H1 (cell line): ENCODE measurements around the gene TRMT13. TPM values are rescaled to one million over a fixed set of nuclear protein-coding genes. Genes with fewer than 3 reads are reported as not detected.

Experiments
- CTCF ChIA-PET: fragments of 300-600 bp; sonication (Branson Sonifier 250); formaldehyde crosslinking; loops from one replicate; lab custom pipeline; 2021; ENCODE audit not compliant: partially characterized antibody; lab: Charles Lee
- POLR2A ChIA-PET: fragments of 300-600 bp; sonication (Branson Sonifier 250); formaldehyde crosslinking; loops from one replicate; lab custom pipeline; 2021; ENCODE audit warnings: inconsistent platforms; ENCODE audit not compliant: partially characterized antibody; lab: Charles Lee
- DNase-seq, 2 experiments: peaks; one replicate each; pipeline versions ENCODE4 v3.0.0 to v3.0.0-alpha.2; 2010 to 2022; ENCODE audit warnings: low spot score in 2 of 2, low read depth in 1 of 2, mixed read lengths in 1 of 2
- FAIRE-seq: peaks from 2 replicates; lab custom pipeline; 2011; peaks lifted over from hg19 to GRCh38; lab: Jason Lieb, UNC
- H2AFZ ChIP-seq: 2 replicates; pipeline ENCODE4 v1.8.1; 2012; ENCODE audit warnings: low read length, inconsistent platforms
- H2AK5ac ChIP-seq: 2 replicates; pipeline ENCODE4 v1.6.1; 2013; ENCODE audit warnings: low read depth, low read length
- H2BK120ac ChIP-seq: replicated peaks from 2 replicates; pipeline ENCODE3; 2013; ENCODE audit warnings: low read depth, low read length, inconsistent platforms
- H2BK12ac ChIP-seq: 2 replicates; pipeline ENCODE4 v1.6.1; 2013; ENCODE audit warnings: low read depth, low read length
- H2BK15ac ChIP-seq: 2 replicates; pipeline ENCODE4 v1.6.1; 2013; ENCODE audit warnings: low read length
- H2BK20ac ChIP-seq: 2 replicates; pipeline ENCODE4 v1.6.1; 2013; ENCODE audit warnings: low read length
- H2BK5ac ChIP-seq: 2 replicates; pipeline ENCODE4 v1.6.1; 2013; ENCODE audit warnings: low read depth, low read length
- H3K14ac ChIP-seq: 2 replicates; pipeline ENCODE4 v1.6.1; 2013; ENCODE audit warnings: inconsistent platforms; ENCODE audit not compliant: insufficient read length
- H3K18ac ChIP-seq: 2 replicates; pipeline ENCODE4 v1.6.1; 2013; ENCODE audit warnings: low read length; ENCODE audit errors: extremely low read depth
- H3K23ac ChIP-seq: 2 replicates; pipeline ENCODE4 v1.6.1; 2013; ENCODE audit warnings: inconsistent platforms; ENCODE audit not compliant: insufficient read length
- H3K23me2 ChIP-seq: 2 replicates; pipeline ENCODE4 v1.6.1; 2013; ENCODE audit warnings: low read depth, low read length
- H3K27ac ChIP-seq: 2 replicates; pipeline ENCODE4 v1.6.1; 2011; ENCODE audit warnings: low read depth, low read length, inconsistent platforms
- H3K27me3 ChIP-seq, 4 experiments: replicated peaks in 1 of 4; 1 replicate in 1 of 4; 2 replicates in 3 of 4; pipeline versions ENCODE4 v1.6.1 to v1.8.1; 2011 to 2013; ENCODE audit warnings: low read length in 3 of 4, mild to moderate bottlenecking in 3 of 4, inconsistent platforms in 2 of 4, mixed read lengths in 2 of 4, moderate library complexity in 1 of 4; ENCODE audit not compliant: control insufficient read depth in 3 of 4, insufficient read depth in 3 of 4; ENCODE audit errors: extremely low read depth in 1 of 4
- H3K36me3 ChIP-seq, 4 experiments: 2 replicates each; pipeline versions ENCODE4 v1.6.1 to v1.8.1; 2011 to 2013; ENCODE audit warnings: mild to moderate bottlenecking in 4 of 4, low read length in 3 of 4, moderate library complexity in 2 of 4, control low read depth in 1 of 4, inconsistent platforms in 1 of 4; ENCODE audit not compliant: insufficient read depth in 4 of 4, control insufficient read depth in 2 of 4
- H3K4ac ChIP-seq: replicated peaks from 2 replicates; pipeline ENCODE3; 2013; ENCODE audit warnings: low read length, low read depth, mixed read lengths, inconsistent platforms; ENCODE audit not compliant: insufficient read length
- H3K4me1 ChIP-seq, 4 experiments: replicated peaks in 1 of 4; 1 replicate in 1 of 4; 2 replicates in 3 of 4; pipeline versions ENCODE4 v1.6.1 to v1.8.1; 2011 to 2013; ENCODE audit warnings: low read length in 3 of 4, inconsistent platforms in 2 of 4, mixed read lengths in 1 of 4; ENCODE audit not compliant: insufficient read depth in 4 of 4, control insufficient read depth in 3 of 4
- H3K4me2 ChIP-seq, 2 experiments: 2 replicates each; pipeline versions ENCODE4 v1.6.1 to v1.8.1; 2011 to 2013; ENCODE audit warnings: low read depth in 2 of 2, low read length in 2 of 2, control low read depth in 1 of 2, inconsistent platforms in 1 of 2, mild to moderate bottlenecking in 1 of 2; ENCODE audit not compliant: insufficient read depth in 1 of 2
- H3K4me3 ChIP-seq, 4 experiments: fragments of 200-600, 300-600 bp in 1 of 4; sonication (generic), shearing (Covaris generic), sonication (Bioruptor Twin) in 1 of 4; 2 replicates each; pipeline versions ENCODE4 v1.5.1 to v1.8.1; 2011 to 2016; ENCODE audit warnings: low read length in 4 of 4, low read depth in 3 of 4, control low read depth in 2 of 4, inconsistent platforms in 2 of 4, mild to moderate bottlenecking in 2 of 4, mixed read lengths in 1 of 4, moderate library complexity in 1 of 4; ENCODE audit not compliant: insufficient read depth in 2 of 4; ENCODE audit errors: extremely low read depth in 1 of 4
- H3K56ac ChIP-seq: replicated peaks from 2 replicates; pipeline ENCODE3; 2013; ENCODE audit warnings: low read depth, mild to moderate bottlenecking, mixed read lengths, low read length, inconsistent platforms; ENCODE audit not compliant: insufficient read length
- H3K79me1 ChIP-seq: 2 replicates; pipeline ENCODE4 v1.6.1; 2013; ENCODE audit warnings: low read depth, low read length, control low read depth
- H3K79me2 ChIP-seq, 2 experiments: 2 replicates each; pipeline versions ENCODE4 v1.6.1 to v1.8.1; 2012 to 2013; ENCODE audit warnings: low read length in 2 of 2, mild to moderate bottlenecking in 2 of 2, inconsistent platforms in 1 of 2; ENCODE audit not compliant: insufficient read depth in 2 of 2, control insufficient read depth in 1 of 2
- H3K9ac ChIP-seq, 4 experiments: replicated peaks in 1 of 4; 1 replicate in 1 of 4; 2 replicates in 3 of 4; pipeline versions ENCODE4 v1.6.1 to v1.8.1; 2011 to 2013; ENCODE audit warnings: low read depth in 3 of 4, low read length in 3 of 4, control low read depth in 2 of 4, mild to moderate bottlenecking in 2 of 4, moderate library complexity in 2 of 4, inconsistent platforms in 1 of 4; ENCODE audit errors: extremely low read depth in 1 of 4
- H3K9me3 ChIP-seq, 2 experiments: 2 replicates each; pipeline versions ENCODE4 v1.6.1 to v1.8.1; 2012 to 2013; ENCODE audit warnings: mild to moderate bottlenecking in 2 of 2, moderate library complexity in 2 of 2, control low read depth in 1 of 2, inconsistent platforms in 1 of 2, low read depth in 1 of 2, low read length in 1 of 2, mixed read lengths in 1 of 2; ENCODE audit not compliant: insufficient read depth in 2 of 2
- H4K20me1 ChIP-seq, 2 experiments: replicated peaks in 1 of 2; 2 replicates each; pipeline versions ENCODE3 to v1.8.1; 2011 to 2013; ENCODE audit warnings: inconsistent platforms in 2 of 2, low read length in 2 of 2, mild to moderate bottlenecking in 1 of 2; ENCODE audit not compliant: insufficient read depth in 2 of 2, control insufficient read depth in 1 of 2
- H4K5ac ChIP-seq: 2 replicates; pipeline ENCODE4 v1.6.1; 2013; ENCODE audit warnings: low read length, low read depth, mixed read lengths, inconsistent platforms; ENCODE audit not compliant: insufficient read length
- H4K8ac ChIP-seq: 2 replicates; pipeline ENCODE4 v1.8.0; 2013; ENCODE audit warnings: mild to moderate bottlenecking, moderate library complexity, low read length, inconsistent platforms; ENCODE audit not compliant: insufficient read depth; ENCODE audit errors: extremely low read depth
- H4K91ac ChIP-seq: replicated peaks from 2 replicates; pipeline ENCODE3; 2013; ENCODE audit warnings: low read length, mixed read lengths, inconsistent platforms; ENCODE audit not compliant: insufficient read length
- BACH1 ChIP-seq: IDR thresholded peaks from 2 replicates; pipeline ENCODE4 v1.6.1; 2012; ENCODE audit warnings: low read length, improper control_type of control experiment
- BCL11A ChIP-seq, 2 experiments: IDR thresholded peaks; one replicate each; pipeline ENCODE4 v1.6.1; 2011; ENCODE audit warnings: low read depth in 2 of 2, low read length in 2 of 2, mild to moderate bottlenecking in 2 of 2
- CBX8 ChIP-seq: fragments of 300-800, 300-1000 bp; sonication (generic); IDR thresholded peaks from 2 replicates; pipeline ENCODE4 v1.7.1; 2016; ENCODE audit warnings: low read depth, low read length, borderline replicate concordance
- CHD2 ChIP-seq: IDR thresholded peaks from 2 replicates; pipeline ENCODE4 v1.6.1; 2012; ENCODE audit warnings: low read length, improper control_type of control experiment
- GABPA ChIP-seq: IDR thresholded peaks from 2 replicates; pipeline ENCODE4 v1.6.1; 2011; ENCODE audit warnings: mild to moderate bottlenecking, low read length, moderate library complexity, borderline replicate concordance; ENCODE audit not compliant: insufficient read depth
- JUN ChIP-seq: IDR thresholded peaks from 2 replicates; pipeline ENCODE4 v1.6.1; 2011; ENCODE audit warnings: low read depth, mild to moderate bottlenecking, improper control_type of control experiment, low read length
- MAX ChIP-seq: IDR thresholded peaks from 2 replicates; pipeline ENCODE4 v1.6.1; 2012; ENCODE audit warnings: inconsistent platforms
- RBBP5 ChIP-seq: IDR thresholded peaks from 2 replicates; pipeline ENCODE4 v1.7.1; 2012; ENCODE audit warnings: low read depth, mild to moderate bottlenecking, inconsistent platforms, low read length, moderate library complexity, borderline replicate concordance
- TAF7 ChIP-seq: optimal IDR thresholded peaks from 2 replicates; pipeline ENCODE3; 2011; ENCODE audit warnings: low read depth, mild to moderate bottlenecking, inconsistent platforms, low read length, moderate library complexity, borderline replicate concordance
- TEAD4 ChIP-seq: IDR thresholded peaks from 2 replicates; pipeline ENCODE4 v1.6.1; 2012; ENCODE audit warnings: low read depth, low read length, inconsistent platforms, mixed read lengths
- WGBS, 2 experiments: shearing (Covaris generic) in 1 of 2; methylation state at CpG; one replicate each; pipeline versions ENCODE4 v1.1.6 to v1.1.7; 2013 to 2015; ENCODE audit warnings: low lambda C conversion rate in 2 of 2, mixed read lengths in 2 of 2, inconsistent platforms in 1 of 2, low coverage in 1 of 2, missing lambda C conversion rate in 1 of 2; ENCODE audit not compliant: insufficient replicate concordance in 2 of 2, insufficient coverage in 1 of 2, insufficient read length in 1 of 2; ENCODE audit errors: extremely low coverage in 1 of 2, missing lambda C conversion rate in 1 of 2; 5-methylcytosine and 5-hydroxymethylcytosine counted together
- polyA plus RNA-seq, 7 experiments: library from polyadenylated mRNA; depleted of rRNA in 3 of 7; stranded (reverse) in 5 of 7; unstranded in 2 of 7; fragments of >200 nt in 5 of 7; fragments of 200-250 nt in 2 of 7; gene quantifications; 1 replicate in 5 of 7; 2 replicates in 1 of 7; 4 replicates in 1 of 7; pipeline versions ENCODE4 v1.2.1 to v1.2.3, GENCODE V29; 2011 to 2013; ENCODE audit warnings: missing spikeins in 2 of 7, mixed read lengths in 2 of 7
- total RNA-seq: library from RNA; stranded (reverse); fragmentation: NEBNext Ultra II Directional; extraction: Animal tissue kit (Norgen Biotek cat#: 25700); gene quantifications from 2 replicates; pipeline ENCODE4 v1.2.1, GENCODE V29; 2021

Gene TRMT13
- total and polyA plus RNA-seq, 2 of the 8 experiments (the other 6 are each of a cell fraction or from before 2014, with no cell fraction given), result 3.6 to 14.8 TPM

DNA sequence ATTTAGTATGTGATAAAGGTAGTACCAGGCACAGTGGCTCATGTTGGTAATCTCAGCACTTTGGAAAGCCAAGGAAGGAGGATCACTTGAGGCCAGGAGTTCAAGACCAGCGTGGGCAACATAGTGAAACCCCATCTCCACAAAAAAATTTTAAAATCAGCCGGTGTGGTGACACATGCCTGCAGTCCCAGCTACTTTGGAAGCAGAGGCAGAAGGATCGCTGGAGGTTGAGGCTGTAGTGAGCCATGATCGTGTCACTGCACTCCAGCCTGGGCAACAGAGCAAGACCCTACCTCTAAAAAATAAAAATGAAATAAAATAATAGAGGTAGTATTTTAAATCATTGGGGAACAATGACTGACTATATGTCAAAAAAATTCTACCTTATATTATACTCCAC is 17.4 kb upstream of the TRMT13 start:
- no peak overlapping the region for H2AK5ac ChIP-seq
- CTCF ChIA-PET, result no interaction called here

More for the DNA sequence above, 17.4 kb upstream of the TRMT13 start:
- no peak overlapping the region for H3K27ac ChIP-seq
- no peak overlapping the region for H2AFZ ChIP-seq
- H2BK12ac ChIP-seq, result no peak overlapping the region
- no peaks in the 10 kb centered on the region for H3K9me3 ChIP-seq
- H2BK120ac ChIP-seq, result no peak overlapping the region
- no peaks in the 10 kb centered on the region for H3K79me1 ChIP-seq
- H3K4me3 ChIP-seq, result no peak overlapping the region
- H4K8ac ChIP-seq, result no peak overlapping the region
- H2BK15ac ChIP-seq, result no peak overlapping the region
- H4K5ac ChIP-seq, result no peak overlapping the region
- no peaks in the 10 kb centered on the region for H3K4me1 ChIP-seq
- DNase-seq (no peak), FAIRE-seq (no peak)
- no peak overlapping the region for H2BK20ac ChIP-seq
- no peaks in the 10 kb centered on the region for H3K79me2 ChIP-seq
- no peaks in the 10 kb centered on the region for H3K27me3 ChIP-seq
- WGBS, 2 experiments, result 94% methylated on average over 4 of the region's 4 CpGs; no CpG with 5 or more reads in 1 of the 2 experiments
- no peak overlapping the region for H2BK5ac ChIP-seq
- TF ChIP-seq TEAD4, result no peak
- TF ChIP-seq MAX, result no peak
- TF ChIP-seq BCL11A (IDR thresholded peaks at IDR 0.05; ENCODE audit: low read depth in 2 of 2, low read length in 2 of 2), result no peak
- no peak for TF ChIP-seq BACH1
- no peak for TF ChIP-seq RBBP5
- TF ChIP-seq CBX8, result no peak
- TF ChIP-seq GABPA, result no peak
- TF ChIP-seq JUN, result no peak
- TF ChIP-seq TAF7, result no peak
- no peak for TF ChIP-seq CHD2
- no peaks in the 10 kb centered on the region for H3K23me2 ChIP-seq
- no peak overlapping the region for H4K91ac ChIP-seq
- no peak overlapping the region for H3K4ac ChIP-seq
- no peak overlapping the region for H3K56ac ChIP-seq
- no peak overlapping the region for H3K14ac ChIP-seq
- no peak overlapping the region for H3K4me2 ChIP-seq
- H4K20me1 ChIP-seq, result peaks cover 0 to 3% of the 10 kb centered on the region in 2 experiments
- H3K18ac ChIP-seq, result no peak overlapping the region
- POLR2A ChIA-PET, result no interaction called here
- no peak overlapping the region for H3K23ac ChIP-seq
- H3K36me3 ChIP-seq, result peaks cover 0 to 27% (median 13%) of the 10 kb centered on the region in 4 experiments; a peak in 6 of 8 replicates
- H3K9ac ChIP-seq, result no peak overlapping the region
